Fibroblast of lung (primary cell): Measurements from ENCODE around the gene FAM193A.

Experiments used
- CTCF ChIP-seq, 2 donors: IDR thresholded peaks in 1 of 2; conservative IDR thresholded peaks in 1 of 2; 1 replicate in 1 of 2; 2 replicates in 1 of 2; pipeline ENCODE4 v1.5.1; 2011 to 2012; ENCODE audit warnings: low read length in 2 of 2, control low read depth in 1 of 2, inconsistent platforms in 1 of 2, low read depth in 1 of 2, mild to moderate bottlenecking in 1 of 2
- EZH2 ChIP-seq: IDR thresholded peaks from 2 replicates; pipeline ENCODE4 v1.5.1; 2012; ENCODE audit warnings: low read length, control low read depth, mild to moderate bottlenecking; ENCODE audit errors: missing control alignments

GRCh38 chr4:2551118-2551517 lies 14.7 kb downstream of the FAM193A start:
- TF ChIP-seq CTCF (conservative IDR thresholded peaks at IDR 0.05 in 1 of 2, IDR thresholded peaks at IDR 0.05 in 1 of 2; ENCODE audit: low read depth in 1 of 2, low read length in 2 of 2) (no peak), EZH2 (no peak)
